ENCODE measurements around the gene GABRB3. TPM values are rescaled to one million over a fixed set of nuclear protein-coding genes. Genes with fewer than 3 reads are reported as not detected.

The GABRB3 gene
- total RNA-seq, 4 donors from 2014 or later, result 0.67 to 2.3 (median 1.4) TPM

GRCh38 chr15:26651909-26652308, 121.0 kb downstream of the GABRB3 start:
- TF ChIP-seq, protein P1, sequence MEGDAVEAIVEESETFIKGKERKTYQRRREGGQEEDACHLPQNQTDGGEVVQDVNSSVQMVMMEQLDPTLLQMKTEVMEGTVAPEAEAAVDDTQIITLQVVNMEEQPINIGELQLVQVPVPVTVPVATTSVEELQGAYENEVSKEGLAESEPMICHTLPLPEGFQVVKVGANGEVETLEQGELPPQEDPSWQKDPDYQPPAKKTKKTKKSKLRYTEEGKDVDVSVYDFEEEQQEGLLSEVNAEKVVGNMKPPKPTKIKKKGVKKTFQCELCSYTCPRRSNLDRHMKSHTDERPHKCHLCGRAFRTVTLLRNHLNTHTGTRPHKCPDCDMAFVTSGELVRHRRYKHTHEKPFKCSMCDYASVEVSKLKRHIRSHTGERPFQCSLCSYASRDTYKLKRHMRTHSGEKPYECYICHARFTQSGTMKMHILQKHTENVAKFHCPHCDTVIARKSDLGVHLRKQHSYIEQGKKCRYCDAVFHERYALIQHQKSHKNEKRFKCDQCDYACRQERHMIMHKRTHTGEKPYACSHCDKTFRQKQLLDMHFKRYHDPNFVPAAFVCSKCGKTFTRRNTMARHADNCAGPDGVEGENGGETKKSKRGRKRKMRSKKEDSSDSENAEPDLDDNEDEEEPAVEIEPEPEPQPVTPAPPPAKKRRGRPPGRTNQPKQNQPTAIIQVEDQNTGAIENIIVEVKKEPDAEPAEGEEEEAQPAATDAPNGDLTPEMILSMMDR (IDR thresholded peaks at IDR 0.05), result no peak
- 50 to 53% methylated on average over 1 of the region's 1 CpG for WGBS, 2 donors

GRCh38 chr15:26648676-26649075, 124.2 kb downstream of the GABRB3 start:
- no peak for TF ChIP-seq POLR2A (IDR thresholded peaks at IDR 0.05)
- TF ChIP-seq, protein P1 (IDR thresholded peaks at IDR 0.05), result no peak
- no peak overlapping the region for H3K4me3 ChIP-seq
- H3K4me1 ChIP-seq, result no peaks in the 10 kb centered on the region
- WGBS, 2 donors, result 84 to 85% methylated on average over 6 of the region's 6 CpGs
- no peak overlapping the region for H3K27ac ChIP-seq
- no peaks in the 10 kb centered on the region for H3K36me3 ChIP-seq
- peaks cover 0 to 8% (median 0%) of the 10 kb centered on the region in 3 donors for H3K9me3 ChIP-seq
- intact Hi-C loops (cut with DNase I), result no loop called here
- no peak for DNase-seq
- no peaks in the 10 kb centered on the region for H3K27me3 ChIP-seq

More at GRCh38 chr15:26651909-26652308, 121.0 kb downstream of the GABRB3 start:
- Histone ChIP-seq H3K36me3 (no peaks in the 10 kb centered on the region), H3K27ac (no peak overlapping the region), H3K4me1 (no peaks in the 10 kb centered on the region), H3K4me3 (no peak overlapping the region), H3K9me3 (peaks cover 0 to 8% (median 0%) of the 10 kb centered on the region in 3 donors), H3K27me3 (no peaks in the 10 kb centered on the region)
- intact Hi-C loops (cut with DNase I), result no loop called here
- DNase-seq, result no peak

GRCh38 chr15:26644948-26645347, 127.9 kb downstream of the GABRB3 start:
- TF ChIP-seq, protein P1 (IDR thresholded peaks at IDR 0.05), result no peak
- TF ChIP-seq POLR2A (IDR thresholded peaks at IDR 0.05), result no peak
- Histone ChIP-seq H3K4me1 (no peaks in the 10 kb centered on the region), H3K27ac (no peak overlapping the region), H3K9me3 (peaks cover 0 to 8% (median 0%) of the 10 kb centered on the region in 3 donors), H3K4me3 (no peak overlapping the region), H3K36me3 (no peaks in the 10 kb centered on the region), H3K27me3 (no peaks in the 10 kb centered on the region)
- intact Hi-C loops (cut with DNase I), result no loop called here
- DNase-seq, result no peak
- 75 to 81% methylated on average over 8 to 9 of the region's 9 CpGs for WGBS, 2 donors

DNA sequence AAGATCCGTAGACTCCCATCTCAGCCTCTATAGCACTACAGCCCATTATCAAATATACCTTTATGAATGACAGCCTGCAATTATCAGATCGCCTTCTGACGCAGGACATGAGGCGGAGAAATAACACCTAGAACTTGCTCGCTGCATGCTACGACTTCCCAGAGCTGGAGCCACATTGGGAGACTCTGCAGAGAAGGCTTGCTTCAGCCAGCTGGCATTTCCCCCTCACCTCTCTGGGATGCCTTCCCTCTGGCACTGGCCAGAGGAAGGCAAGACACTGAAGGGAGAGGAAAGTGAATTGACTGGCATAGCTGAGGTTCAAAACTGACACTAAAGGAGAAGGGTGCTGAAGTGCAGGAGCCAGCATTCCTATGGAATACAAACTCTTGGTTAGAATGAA, 131.7 kb downstream of the GABRB3 start:
- no peaks in the 10 kb centered on the region for H3K36me3 ChIP-seq
- H3K27me3 ChIP-seq, result no peaks in the 10 kb centered on the region
- TF ChIP-seq, protein P1 (IDR thresholded peaks at IDR 0.05), result no peak
- no peak for TF ChIP-seq POLR2A (IDR thresholded peaks at IDR 0.05)
- intact Hi-C loops (cut with DNase I), result no loop called here
- no peak overlapping the region for H3K4me3 ChIP-seq
- H3K9me3 ChIP-seq, result no peaks in the 10 kb centered on the region
- WGBS, 2 donors, result 87 to 93% methylated on average over 4 to 5 of the region's 6 CpGs
- H3K4me1 ChIP-seq, result no peaks in the 10 kb centered on the region
- DNase-seq, result no peak
- no peak overlapping the region for H3K27ac ChIP-seq

- Histone ChIP-seq H3K4me3 (no peak overlapping the region), H3K4me1 (no peaks in the 10 kb centered on the region), H3K27me3 (no peaks in the 10 kb centered on the region), H3K27ac (no peak overlapping the region), H3K36me3 (no peaks in the 10 kb centered on the region), H3K9me3 (no peaks in the 10 kb centered on the region)
- WGBS, 2 donors, result 79 to 84% methylated on average over 5 of the region's 5 CpGs
- intact Hi-C loops (cut with DNase I), result no loop called here
- TF ChIP-seq POLR2A (IDR thresholded peaks at IDR 0.05), result no peak
- TF ChIP-seq, protein P1 (IDR thresholded peaks at IDR 0.05), result no peak
- no peak for DNase-seq
These were observed 132.3 kb downstream of the GABRB3 start for GRCh38 chr15:26640601-26641000.
